ENCODE data around the gene LCN1.

GRCh38 chr9:135547756-135548736 lies 26.8 kb downstream of the LCN1 start:
- TF ChIP-seq CTCF (IDR thresholded peaks at IDR 0.05) (no peak), POLR2A (IDR thresholded peaks at IDR 0.05) (no peak)
